Muscle layer of duodenum (tissue), 2 donors: ENCODE measurements around the gene IL1RAPL1.
"Not testable (repeated sequence)": the region's sequence is repeated elsewhere in the genome, so short reads cannot be mapped to it uniquely, and the experiment has no call there.

Source experiments
- H3K27ac ChIP-seq: one replicate; pipeline ENCODE4 v1.7.0; 2013; ENCODE audit warnings: mild to moderate bottlenecking, low read length
- H3K27me3 ChIP-seq: one replicate; pipeline ENCODE4 v1.7.0; 2013; ENCODE audit warnings: low read depth, mild to moderate bottlenecking, control low read depth, low read length
- H3K36me3 ChIP-seq, 2 donors: one replicate each; pipeline ENCODE4 v1.7.0; 2013; ENCODE audit warnings: low read length in 2 of 2, control low read depth in 1 of 2, mild to moderate bottlenecking in 1 of 2; ENCODE audit not compliant: insufficient read depth in 2 of 2, control insufficient read depth in 1 of 2
- H3K4me1 ChIP-seq, 2 donors: one replicate each; pipeline ENCODE4 v1.7.0; 2013; ENCODE audit warnings: low read length in 2 of 2, mild to moderate bottlenecking in 2 of 2, control low read depth in 1 of 2, moderate library complexity in 1 of 2; ENCODE audit not compliant: insufficient read depth in 2 of 2, control insufficient read depth in 1 of 2
- H3K4me3 ChIP-seq, 2 donors: one replicate each; pipeline ENCODE4 v1.7.0; 2013; ENCODE audit warnings: low read length in 2 of 2, low read depth in 1 of 2, mild to moderate bottlenecking in 1 of 2
- H3K9me3 ChIP-seq, 2 donors: one replicate each; pipeline ENCODE4 v1.7.0; 2013; ENCODE audit warnings: low read length in 2 of 2, control low read depth in 1 of 2, mild to moderate bottlenecking in 1 of 2; ENCODE audit not compliant: control insufficient read depth in 1 of 2
- donor health status: healthy.

The IL1RAPL1 gene

DNA sequence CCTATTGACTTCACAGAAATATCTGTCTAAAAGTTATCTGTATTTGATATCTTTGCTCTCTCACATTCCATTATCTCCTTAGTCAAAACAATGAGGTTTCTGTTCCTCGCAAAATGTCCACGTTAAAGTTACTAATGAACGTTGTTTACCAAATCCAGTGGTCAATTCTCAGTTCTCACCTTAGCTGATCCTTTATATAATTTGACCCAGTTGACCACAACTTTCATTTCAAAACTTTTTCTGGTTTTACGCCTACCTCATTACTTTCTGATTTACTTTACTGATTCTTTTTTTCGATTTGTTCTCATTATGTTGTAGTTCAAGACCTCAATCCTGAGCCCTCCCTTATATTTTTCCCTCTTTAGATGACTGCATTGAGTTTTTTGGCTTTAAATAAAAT is 186.6 kb downstream of the IL1RAPL1 start:
- Histone ChIP-seq H3K27ac (no peak overlapping the region), H3K4me1 (no peaks in the 10 kb centered on the region), H3K27me3 (no peaks in the 10 kb centered on the region), H3K9me3 (no peaks in the 10 kb centered on the region), H3K4me3 (no peak overlapping the region), H3K36me3 (no peaks in the 10 kb centered on the region)

DNA sequence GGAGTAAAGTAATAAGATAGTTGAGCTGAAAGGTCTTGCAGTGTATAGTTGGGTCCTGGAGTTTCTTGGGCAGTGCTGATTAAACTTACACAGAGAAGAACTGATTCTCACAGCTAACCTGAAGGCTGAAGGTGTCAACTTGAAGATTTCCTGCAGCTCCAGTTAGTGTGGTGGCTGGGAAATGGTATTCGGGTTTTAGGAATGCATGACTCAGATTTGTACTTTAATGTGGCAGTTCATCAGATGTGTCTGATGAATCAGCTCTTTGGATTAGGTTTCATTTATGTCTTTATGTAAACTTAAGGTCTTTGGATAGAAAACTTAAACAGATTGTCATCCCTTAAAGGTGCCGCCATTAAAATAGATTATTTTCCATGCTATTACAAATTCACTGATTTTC is 200.0 kb downstream of the IL1RAPL1 start:
- Histone ChIP-seq H3K9me3 (no peaks in the 10 kb centered on the region), H3K27me3 (no peaks in the 10 kb centered on the region), H3K27ac (no peak overlapping the region), H3K4me1 (no peaks in the 10 kb centered on the region), H3K36me3 (no peaks in the 10 kb centered on the region), H3K4me3 (no peak overlapping the region)

DNA sequence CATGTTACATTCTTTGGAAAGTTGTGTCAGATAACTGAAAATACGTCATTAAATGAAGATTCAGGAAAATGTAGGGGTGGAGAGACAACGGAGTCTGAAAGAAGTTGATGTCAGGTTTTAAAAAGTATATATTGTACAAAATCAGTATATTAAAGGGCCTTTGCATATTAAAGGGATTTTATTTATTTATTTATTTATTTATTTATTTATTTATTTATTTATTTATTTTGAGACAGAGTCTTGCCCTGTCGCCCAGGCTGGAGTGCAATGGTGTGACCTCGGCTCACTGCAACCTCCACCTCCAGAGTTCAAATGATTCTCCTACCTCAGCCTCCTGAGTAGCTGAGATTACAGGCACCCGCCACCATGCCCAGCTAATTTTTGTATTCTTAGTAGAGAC is 213.4 kb downstream of the IL1RAPL1 start:
- H3K27ac ChIP-seq: not testable (repeated sequence)

DNA sequence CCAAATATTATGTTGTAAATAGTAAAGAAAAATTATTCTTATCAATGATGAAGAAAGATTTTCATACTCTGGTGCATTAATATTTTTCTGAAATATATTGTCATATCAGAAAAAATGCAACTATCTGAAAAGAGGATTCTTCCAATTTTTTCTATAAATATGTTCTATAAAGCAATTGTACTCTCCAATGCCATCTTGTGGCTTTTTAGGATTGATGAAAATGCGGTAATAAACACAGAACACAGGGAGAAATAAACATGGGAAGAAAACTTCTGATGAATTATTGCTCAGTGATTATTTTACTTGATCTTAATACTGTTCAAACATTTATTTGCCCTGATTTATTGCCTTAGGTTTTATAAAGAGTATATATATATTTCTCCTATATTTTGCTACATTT is 215.4 kb downstream of the IL1RAPL1 start:
- Histone ChIP-seq H3K27ac (no peak overlapping the region), H3K9me3 (no peaks in the 10 kb centered on the region), H3K36me3 (no peaks in the 10 kb centered on the region), H3K4me1 (no peaks in the 10 kb centered on the region), H3K4me3 (no peak overlapping the region), H3K27me3 (no peaks in the 10 kb centered on the region)

More for the DNA sequence above, 213.4 kb downstream of the IL1RAPL1 start:
- not testable (repeated sequence) for H3K27me3 ChIP-seq, H3K36me3 ChIP-seq, H3K9me3 ChIP-seq, H3K4me1 ChIP-seq, H3K4me3 ChIP-seq

DNA sequence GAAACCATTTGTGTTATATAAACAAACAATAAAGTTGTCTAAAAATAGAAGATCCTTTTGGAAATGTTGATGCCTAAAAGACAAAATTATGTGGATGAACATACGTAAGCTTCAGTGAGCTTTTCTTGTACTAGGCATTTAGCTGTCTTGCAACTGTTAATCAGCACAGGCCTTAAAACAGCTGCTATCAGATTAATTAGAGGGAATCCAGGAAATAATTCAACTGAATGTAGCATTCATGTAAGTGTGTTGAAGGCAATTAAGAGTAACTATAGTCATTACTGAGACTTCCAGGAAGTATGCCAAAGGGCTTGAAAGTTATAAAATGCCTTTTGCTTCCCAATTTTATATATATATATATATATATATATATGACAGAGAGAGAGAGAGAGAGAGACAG is 248.7 kb downstream of the IL1RAPL1 start:
- Histone ChIP-seq H3K4me3 (no peak overlapping the region), H3K27me3 (no peaks in the 10 kb centered on the region), H3K9me3 (no peaks in the 10 kb centered on the region), H3K36me3 (no peaks in the 10 kb centered on the region), H3K4me1 (no peaks in the 10 kb centered on the region), H3K27ac (no peak overlapping the region)

DNA sequence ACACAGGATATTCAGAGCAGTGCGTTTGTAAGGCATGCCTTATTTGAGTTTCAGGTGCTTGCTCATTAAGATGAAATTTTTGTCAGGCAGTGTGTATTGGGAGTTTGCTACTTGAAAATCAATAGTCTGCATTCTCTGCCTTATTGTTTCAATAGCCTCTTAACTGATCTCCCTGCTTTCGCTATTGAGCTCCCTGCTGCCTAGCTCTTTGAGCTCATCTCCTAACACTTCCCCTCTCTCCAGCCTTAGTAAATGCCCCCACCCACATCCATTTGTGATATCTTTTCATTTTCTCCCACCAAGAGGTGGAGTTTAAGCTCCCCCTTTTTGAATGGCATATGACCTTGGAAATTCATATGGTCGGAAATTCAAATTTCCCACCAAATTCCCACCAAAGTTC is 256.6 kb downstream of the IL1RAPL1 start:
- Histone ChIP-seq H3K4me3 (no peak overlapping the region), H3K27me3 (no peaks in the 10 kb centered on the region), H3K4me1 (no peaks in the 10 kb centered on the region), H3K27ac (no peak overlapping the region), H3K9me3 (no peaks in the 10 kb centered on the region), H3K36me3 (no peaks in the 10 kb centered on the region)

DNA sequence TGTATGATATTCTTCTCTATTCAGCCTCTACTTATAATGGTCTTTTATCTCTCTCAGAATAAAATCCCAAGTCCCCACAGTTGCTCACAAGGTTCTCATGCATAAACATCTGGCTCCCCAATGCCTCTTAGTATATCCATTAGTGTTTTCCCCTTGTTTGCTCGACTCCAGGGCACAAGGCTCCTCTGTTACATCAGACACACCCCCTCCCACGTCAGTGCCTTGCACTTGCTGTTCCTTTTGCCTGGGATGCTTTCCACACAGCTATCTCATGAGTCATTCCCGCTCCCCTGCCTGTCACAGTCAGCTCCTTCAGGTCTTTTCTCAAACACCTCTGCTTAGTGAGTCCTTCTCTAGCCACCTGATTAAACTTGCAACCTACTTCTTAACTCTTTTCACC is 260.2 kb downstream of the IL1RAPL1 start:
- no peak overlapping the region for H3K27ac ChIP-seq
- no peaks in the 10 kb centered on the region for H3K27me3 ChIP-seq
- H3K9me3 ChIP-seq: no peaks in the 10 kb centered on the region
- H3K4me1 ChIP-seq: no peaks in the 10 kb centered on the region
- no peaks in the 10 kb centered on the region for H3K36me3 ChIP-seq
- no peak overlapping the region for H3K4me3 ChIP-seq

DNA sequence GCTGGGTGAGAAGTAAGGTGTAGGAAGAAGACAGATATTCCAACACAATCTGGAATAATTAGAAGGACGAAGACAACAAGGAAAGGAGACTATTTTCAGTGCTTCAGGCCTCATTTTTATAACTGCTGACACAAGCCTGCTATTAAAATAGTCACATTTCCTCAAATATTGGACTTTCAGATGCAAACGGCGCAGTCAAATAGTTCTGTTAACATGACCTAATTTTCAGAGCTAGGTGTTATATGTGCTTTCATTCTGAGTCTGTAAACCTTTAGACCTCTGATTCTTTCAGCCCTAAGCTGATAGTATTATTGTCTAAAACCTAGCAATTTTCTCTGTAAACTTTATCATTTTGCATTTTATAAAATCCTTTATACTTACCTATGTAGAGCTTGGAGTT is 261.5 kb downstream of the IL1RAPL1 start:
- Histone ChIP-seq H3K4me3 (no peak overlapping the region), H3K4me1 (no peaks in the 10 kb centered on the region), H3K27me3 (no peaks in the 10 kb centered on the region), H3K27ac (no peak overlapping the region), H3K9me3 (no peaks in the 10 kb centered on the region), H3K36me3 (no peaks in the 10 kb centered on the region)

DNA sequence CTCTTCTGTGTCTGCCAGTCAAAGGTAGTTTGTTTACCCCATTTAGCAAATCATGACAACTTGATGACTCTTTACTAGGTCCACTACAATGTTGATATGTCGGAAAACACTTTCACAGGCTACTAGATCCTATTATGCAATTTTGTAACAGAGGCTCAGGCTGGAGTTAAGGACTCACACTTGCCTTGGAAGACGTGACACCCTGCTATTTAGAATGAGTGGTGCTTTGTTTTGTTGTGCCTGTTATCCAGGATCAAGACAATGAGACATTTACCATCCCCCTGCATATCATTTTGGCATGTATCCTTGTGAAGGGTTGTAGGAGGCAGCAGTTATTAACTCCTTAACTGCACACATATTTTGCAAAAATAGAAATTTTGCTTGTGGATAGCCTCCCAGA is 263.7 kb downstream of the IL1RAPL1 start:
- Histone ChIP-seq H3K9me3 (no peaks in the 10 kb centered on the region), H3K27ac (no peak overlapping the region), H3K4me3 (no peak overlapping the region), H3K36me3 (no peaks in the 10 kb centered on the region), H3K27me3 (no peaks in the 10 kb centered on the region), H3K4me1 (no peaks in the 10 kb centered on the region)

DNA sequence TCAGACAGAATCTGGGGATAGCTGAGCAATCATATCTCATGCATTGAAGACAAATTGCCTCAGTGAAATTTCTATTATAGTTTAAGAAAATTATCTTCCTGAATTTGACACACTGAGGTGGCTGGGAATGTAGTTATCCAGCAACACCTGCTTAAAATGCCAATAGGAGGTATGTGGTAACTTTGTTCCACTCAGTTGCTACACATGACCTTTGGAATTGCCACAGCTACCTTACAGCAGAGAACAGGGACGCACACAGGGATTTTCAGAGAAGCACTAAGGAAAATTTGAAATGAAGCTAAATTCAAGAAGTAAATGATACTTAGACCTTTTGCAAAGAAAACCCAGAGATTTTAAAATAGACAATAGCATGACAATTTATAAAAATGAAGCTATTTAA is 264.6 kb downstream of the IL1RAPL1 start:
- Histone ChIP-seq H3K27ac (no peak overlapping the region), H3K27me3 (no peaks in the 10 kb centered on the region), H3K4me3 (no peak overlapping the region), H3K9me3 (no peaks in the 10 kb centered on the region), H3K4me1 (no peaks in the 10 kb centered on the region), H3K36me3 (no peaks in the 10 kb centered on the region)

DNA sequence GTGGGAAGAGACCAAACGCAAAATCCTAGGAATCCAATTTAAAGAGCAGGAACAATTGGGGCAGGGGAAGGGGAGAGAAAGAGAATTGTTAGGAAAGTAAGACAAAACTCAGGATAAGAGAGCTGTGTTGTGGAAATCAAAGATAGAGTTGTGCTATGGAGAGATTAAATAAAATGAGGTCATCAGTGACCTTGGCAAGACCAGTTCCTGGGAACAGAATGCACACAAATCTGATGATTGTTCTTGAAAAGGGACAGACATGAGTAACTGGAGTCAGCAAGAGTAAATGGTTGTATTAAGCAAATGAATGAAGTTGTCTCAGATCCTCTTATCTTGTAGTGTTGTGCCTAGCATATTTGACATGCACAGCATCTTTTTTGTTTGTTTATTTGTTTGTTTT is 267.4 kb downstream of the IL1RAPL1 start:
- H3K27ac ChIP-seq: no peak overlapping the region
- H3K9me3 ChIP-seq: no peaks in the 10 kb centered on the region
- H3K36me3 ChIP-seq: no peaks in the 10 kb centered on the region
- H3K4me1 ChIP-seq: no peaks in the 10 kb centered on the region
- H3K27me3 ChIP-seq: no peaks in the 10 kb centered on the region
- no peak overlapping the region for H3K4me3 ChIP-seq

DNA sequence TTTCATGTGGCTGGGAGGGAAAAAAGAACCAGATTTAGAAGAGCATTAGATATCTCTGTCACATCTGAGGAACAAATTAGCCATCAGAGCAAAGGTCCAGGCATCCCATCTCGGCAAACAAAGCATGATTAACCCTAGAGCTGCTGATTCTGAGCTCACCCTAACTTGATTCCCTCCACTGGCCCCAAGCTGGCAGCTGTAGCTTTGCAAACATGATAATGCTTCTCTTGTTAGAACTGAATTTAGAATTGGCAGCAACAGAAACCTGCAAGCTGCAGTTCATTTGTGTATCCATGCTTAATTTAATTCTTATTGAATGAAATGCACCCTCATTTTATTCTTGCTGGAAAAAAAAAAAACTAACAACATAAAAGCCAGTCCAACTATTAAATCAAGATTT is 289.2 kb downstream of the IL1RAPL1 start:
- Histone ChIP-seq H3K9me3 (no peaks in the 10 kb centered on the region), H3K4me3 (no peak overlapping the region), H3K4me1 (no peaks in the 10 kb centered on the region), H3K27ac (no peak overlapping the region), H3K36me3 (no peaks in the 10 kb centered on the region), H3K27me3 (no peaks in the 10 kb centered on the region)
